IPS-20b (cell line): ENCODE measurements around the gene XIRP2.
A peak's percentile ranks its signal among the peaks of the same experiment; 100 is the strongest.

ENCODE experiments used
- H3K27ac ChIP-seq: one replicate; pipeline ENCODE4 v1.5.1; 2013; ENCODE audit warnings: low read length
- H3K27me3 ChIP-seq: 2 replicates; pipeline ENCODE4 v1.6.1; 2013; ENCODE audit warnings: mild to moderate bottlenecking, low read length, inconsistent platforms; ENCODE audit not compliant: insufficient read depth
- H3K36me3 ChIP-seq: 2 replicates; pipeline ENCODE4 v1.6.1; 2013; ENCODE audit warnings: low read depth, mild to moderate bottlenecking, inconsistent platforms, low read length, moderate library complexity; ENCODE audit not compliant: insufficient read depth
- H3K4me1 ChIP-seq: 2 replicates; pipeline ENCODE4 v1.6.1; 2013; ENCODE audit warnings: mild to moderate bottlenecking, control low read depth, inconsistent platforms, low read length, moderate library complexity; ENCODE audit not compliant: insufficient read depth
- H3K4me3 ChIP-seq: 2 replicates; pipeline ENCODE4 v1.5.1; 2013; ENCODE audit warnings: mild to moderate bottlenecking, low read length, inconsistent platforms
- H3K9ac ChIP-seq: 2 replicates; pipeline ENCODE4 v1.6.1; 2013; ENCODE audit warnings: low read depth, mild to moderate bottlenecking, inconsistent platforms, low read length, moderate library complexity
- H3K9me3 ChIP-seq: 2 replicates; pipeline ENCODE4 v1.6.1; 2013; ENCODE audit warnings: mild to moderate bottlenecking, low read depth, low read length, inconsistent platforms; ENCODE audit not compliant: insufficient read depth

The XIRP2 gene, protein sequence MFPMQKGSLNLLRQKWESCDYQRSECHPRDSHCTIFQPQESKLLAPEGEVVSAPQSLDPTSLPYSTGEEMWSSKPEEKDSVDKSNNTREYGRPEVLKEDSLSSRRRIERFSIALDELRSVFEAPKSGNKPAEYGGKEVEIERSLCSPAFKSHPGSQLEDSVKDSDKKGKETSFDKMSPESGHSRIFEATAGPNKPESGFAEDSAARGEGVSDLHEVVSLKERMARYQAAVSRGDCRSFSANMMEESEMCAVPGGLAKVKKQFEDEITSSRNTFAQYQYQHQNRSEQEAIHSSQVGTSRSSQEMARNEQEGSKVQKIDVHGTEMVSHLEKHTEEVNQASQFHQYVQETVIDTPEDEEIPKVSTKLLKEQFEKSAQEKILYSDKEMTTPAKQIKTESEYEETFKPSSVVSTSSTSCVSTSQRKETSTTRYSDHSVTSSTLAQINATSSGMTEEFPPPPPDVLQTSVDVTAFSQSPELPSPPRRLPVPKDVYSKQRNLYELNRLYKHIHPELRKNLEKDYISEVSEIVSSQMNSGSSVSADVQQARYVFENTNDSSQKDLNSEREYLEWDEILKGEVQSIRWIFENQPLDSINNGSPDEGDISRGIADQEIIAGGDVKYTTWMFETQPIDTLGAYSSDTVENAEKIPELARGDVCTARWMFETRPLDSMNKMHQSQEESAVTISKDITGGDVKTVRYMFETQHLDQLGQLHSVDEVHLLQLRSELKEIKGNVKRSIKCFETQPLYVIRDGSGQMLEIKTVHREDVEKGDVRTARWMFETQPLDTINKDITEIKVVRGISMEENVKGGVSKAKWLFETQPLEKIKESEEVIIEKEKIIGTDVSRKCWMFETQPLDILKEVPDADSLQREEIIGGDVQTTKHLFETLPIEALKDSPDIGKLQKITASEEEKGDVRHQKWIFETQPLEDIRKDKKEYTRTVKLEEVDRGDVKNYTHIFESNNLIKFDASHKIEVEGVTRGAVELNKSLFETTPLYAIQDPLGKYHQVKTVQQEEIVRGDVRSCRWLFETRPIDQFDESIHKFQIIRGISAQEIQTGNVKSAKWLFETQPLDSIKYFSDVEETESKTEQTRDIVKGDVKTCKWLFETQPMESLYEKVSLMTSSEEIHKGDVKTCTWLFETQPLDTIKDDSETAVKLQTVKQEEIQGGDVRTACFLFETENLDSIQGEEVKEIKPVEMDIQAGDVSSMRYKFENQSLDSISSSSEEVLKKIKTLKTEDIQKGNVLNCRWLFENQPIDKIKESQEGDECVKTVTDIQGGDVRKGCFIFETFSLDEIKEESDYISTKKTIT (N-terminal part only)

GRCh38 chr2:166888180-166888579 is at the start of gene XIRP2:
Gene XIRP2, plus strand, starts transcription at chr2:166888480. Its CDS starts 15,003 bp downstream, at chr2:166903483.
- no peaks in the 10 kb centered on the region for H3K36me3 ChIP-seq
- H3K9ac ChIP-seq, result no peak within 1 kb of the TSS
- H3K9me3 ChIP-seq, result no peaks in the 10 kb centered on the region
- H3K27ac ChIP-seq, result no peak within 1 kb of the TSS
- H3K4me1 ChIP-seq, result peaks cover 12% of the 10 kb centered on the region; the same call in 1 of the 2 replicates
- no peaks in the 10 kb centered on the region for H3K27me3 ChIP-seq
- no peak within 1 kb of the TSS for H3K4me3 ChIP-seq

DNA sequence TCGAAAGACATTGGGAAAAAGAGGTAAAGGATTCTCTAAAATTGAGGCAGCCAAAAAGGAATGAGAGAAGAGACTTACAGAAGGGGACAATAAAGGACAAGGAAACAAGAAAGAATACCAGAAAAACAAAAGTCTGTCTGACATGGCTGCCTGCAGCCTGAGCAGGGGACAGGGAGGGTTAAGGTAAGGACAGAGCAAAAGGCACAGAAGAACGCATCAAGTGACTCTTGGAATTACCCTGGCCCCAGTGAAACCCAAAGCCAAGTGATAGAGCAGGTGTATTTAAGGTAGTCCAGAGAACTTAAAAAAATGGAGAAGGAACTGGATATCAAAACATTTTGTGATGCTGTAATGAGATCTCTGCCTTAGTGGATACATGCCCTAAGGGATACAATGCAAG is 47.1 kb upstream of the XIRP2 start:
- H3K27ac ChIP-seq, result no peak overlapping the region
- H3K9me3 ChIP-seq, result no peaks in the 10 kb centered on the region
- no peak overlapping the region for H3K9ac ChIP-seq
- no peaks in the 10 kb centered on the region for H3K27me3 ChIP-seq
- H3K36me3 ChIP-seq, result no peaks in the 10 kb centered on the region
- H3K4me1 ChIP-seq, result peaks cover 5% of the 10 kb centered on the region; the same call in 1 of the 2 replicates
- no peak overlapping the region for H3K4me3 ChIP-seq

DNA sequence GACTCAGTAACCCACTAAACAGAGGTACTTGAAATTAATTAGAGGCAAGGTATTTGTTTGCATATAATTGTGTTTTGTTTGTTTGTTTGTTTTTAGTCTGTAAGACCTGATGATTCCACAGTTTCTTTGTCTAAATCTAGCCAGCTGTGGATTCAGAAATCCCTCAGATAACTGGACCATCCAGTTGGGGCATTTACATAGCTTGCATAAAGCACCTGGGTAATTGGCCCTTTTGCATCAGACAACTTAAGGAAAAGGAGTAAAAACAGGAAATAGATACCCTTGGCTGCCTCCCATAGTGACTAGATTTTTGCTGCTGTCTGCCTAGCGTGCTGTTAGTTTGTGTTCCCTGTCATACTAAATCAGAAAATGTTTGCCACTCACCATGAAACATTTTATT is 46.6 kb upstream of the XIRP2 start:
- Histone ChIP-seq H3K27ac (no peak overlapping the region), H3K9ac (no peak overlapping the region), H3K4me1 (peaks cover 5% of the 10 kb centered on the region; the same call in 1 of the 2 replicates), H3K9me3 (no peaks in the 10 kb centered on the region), H3K36me3 (no peaks in the 10 kb centered on the region), H3K4me3 (no peak overlapping the region), H3K27me3 (no peaks in the 10 kb centered on the region)

DNA sequence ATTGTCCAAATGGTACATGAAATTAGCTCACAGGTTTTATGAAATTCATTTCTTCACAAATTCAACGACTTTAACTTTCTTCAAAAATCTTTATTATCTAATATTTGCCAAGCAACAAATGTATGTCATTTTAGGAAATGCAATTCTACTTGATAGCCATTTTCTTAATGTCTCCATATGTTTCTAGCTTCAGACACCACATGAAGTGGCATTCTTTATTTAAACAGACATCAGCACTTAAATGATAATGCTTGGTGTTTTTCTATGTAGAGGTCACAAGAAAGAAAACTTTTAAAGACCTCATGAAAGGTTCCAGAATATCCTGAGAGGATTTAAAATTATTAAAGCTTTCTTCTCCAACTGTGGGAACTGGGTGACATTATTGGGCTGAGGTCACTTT is 44.2 kb upstream of the XIRP2 start:
- H3K27ac ChIP-seq, result no peak overlapping the region
- H3K4me1 ChIP-seq, result peaks cover 5% of the 10 kb centered on the region; the same call in 1 of the 2 replicates
- no peaks in the 10 kb centered on the region for H3K36me3 ChIP-seq
- H3K4me3 ChIP-seq, result no peak overlapping the region
- no peak overlapping the region for H3K9ac ChIP-seq
- peaks cover 7% of the 10 kb centered on the region; the same call in 1 of the 2 replicates for H3K9me3 ChIP-seq
- H3K27me3 ChIP-seq, result no peaks in the 10 kb centered on the region

- Histone ChIP-seq H3K27ac (no peak overlapping the region), H3K27me3 (no peaks in the 10 kb centered on the region)
These were observed 25.7 kb upstream of the XIRP2 start for GRCh38 chr2:166862468-166863132.

DNA sequence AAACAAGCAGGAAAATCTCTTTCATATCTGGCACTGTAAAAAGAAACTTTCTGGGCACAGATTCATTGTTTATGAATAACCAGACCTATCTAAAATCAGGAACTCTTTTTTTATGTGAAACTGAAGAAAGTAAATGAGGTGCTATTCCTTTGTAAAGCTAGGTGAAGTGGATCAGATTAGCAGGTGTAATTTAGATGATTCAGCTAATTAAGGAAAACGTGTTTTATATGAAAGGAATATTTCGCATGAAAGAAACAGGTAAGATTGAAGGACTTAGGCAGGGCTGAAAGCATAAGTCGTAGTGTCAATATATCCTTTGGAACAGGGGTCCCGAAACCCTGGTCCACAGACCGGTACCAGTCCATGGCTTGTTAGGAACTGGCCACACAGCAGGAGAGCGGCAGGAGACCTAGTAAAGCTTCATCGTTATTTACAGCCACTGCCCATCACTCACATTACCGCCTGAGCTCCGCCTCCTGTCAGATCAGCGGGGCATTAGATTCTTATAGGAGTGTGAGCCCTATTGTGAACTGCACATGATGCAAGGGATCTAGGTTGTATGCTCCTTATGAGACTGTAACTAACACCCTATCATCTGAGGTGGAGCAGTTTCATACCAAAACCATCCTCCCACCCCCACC is 20.3 kb upstream of the XIRP2 start:
- Histone ChIP-seq H3K27me3 (no peaks in the 10 kb centered on the region), H3K9ac (no peak overlapping the region), H3K27ac (no peak overlapping the region), H3K9me3 (no peaks in the 10 kb centered on the region), H3K4me3 (no peak overlapping the region), H3K4me1 (no peaks in the 10 kb centered on the region), H3K36me3 (no peaks in the 10 kb centered on the region)

More at GRCh38 chr2:166862468-166863132, 25.7 kb upstream of the XIRP2 start:
- no peak overlapping the region for H3K9ac ChIP-seq
- H3K4me1 ChIP-seq, result no peaks in the 10 kb centered on the region
- no peaks in the 10 kb centered on the region for H3K36me3 ChIP-seq
- no peaks in the 10 kb centered on the region for H3K9me3 ChIP-seq
- no peak overlapping the region for H3K4me3 ChIP-seq

GRCh38 chr2:166870346-166870745 is 17.9 kb upstream of the XIRP2 start:
- no peak overlapping the region for H3K4me3 ChIP-seq
- H3K27me3 ChIP-seq, result no peaks in the 10 kb centered on the region
- H3K36me3 ChIP-seq, result no peaks in the 10 kb centered on the region
- no peak overlapping the region for H3K27ac ChIP-seq
- no peak overlapping the region for H3K9ac ChIP-seq
- H3K9me3 ChIP-seq, result no peaks in the 10 kb centered on the region
- H3K4me1 ChIP-seq, result no peaks in the 10 kb centered on the region

GRCh38 chr2:166881177-166881576 is 7.1 kb upstream of the XIRP2 start:
- no peak overlapping the region for H3K4me3 ChIP-seq
- H3K27ac ChIP-seq, result no peak overlapping the region
- no peaks in the 10 kb centered on the region for H3K9me3 ChIP-seq
- H3K36me3 ChIP-seq, result no peaks in the 10 kb centered on the region
- no peaks in the 10 kb centered on the region for H3K4me1 ChIP-seq
- H3K9ac ChIP-seq, result no peak overlapping the region
- no peaks in the 10 kb centered on the region for H3K27me3 ChIP-seq

GRCh38 chr2:166882851-166883250 is 5.4 kb upstream of the XIRP2 start:
- no peak overlapping the region for H3K9ac ChIP-seq
- H3K36me3 ChIP-seq, result no peaks in the 10 kb centered on the region
- no peaks in the 10 kb centered on the region for H3K4me1 ChIP-seq
- no peak overlapping the region for H3K4me3 ChIP-seq
- no peak overlapping the region for H3K27ac ChIP-seq
- no peaks in the 10 kb centered on the region for H3K27me3 ChIP-seq
- no peaks in the 10 kb centered on the region for H3K9me3 ChIP-seq

- H3K4me1 ChIP-seq, result peaks cover 12% of the 10 kb centered on the region; the same call in 1 of the 2 replicates
- H3K27ac ChIP-seq, result no peak overlapping the region
- no peaks in the 10 kb centered on the region for H3K9me3 ChIP-seq
- no peaks in the 10 kb centered on the region for H3K27me3 ChIP-seq
- H3K9ac ChIP-seq, result 0 out of 2 replicates have a peak overlapping the region, but pooled peaks have one; percentile 28
- H3K4me3 ChIP-seq, result no peak overlapping the region
- no peaks in the 10 kb centered on the region for H3K36me3 ChIP-seq
These were observed 3.4 kb downstream of the XIRP2 start for GRCh38 chr2:166891727-166892126.
